CD14-positive monocyte (primary cell): ENCODE data around the gene MRTFA. TPM values are rescaled to one million over a fixed set of nuclear protein-coding genes. Genes with fewer than 3 reads are reported as not detected.

Experiments
- DNase-seq, 3 donors: peaks; one replicate each; pipeline ENCODE4 v3.0.0-alpha.2; 2011 to 2022
- H2AFZ ChIP-seq: 2 replicates; pipeline ENCODE4 v1.6.0; 2012; ENCODE audit warnings: mild to moderate bottlenecking, low read depth, low read length, inconsistent platforms; ENCODE audit not compliant: insufficient read depth, poor library complexity, severe bottlenecking
- H3K27ac ChIP-seq, 2 donors: 1 replicate in 1 of 2; 2 replicates in 1 of 2; pipeline ENCODE4 v1.5.1; 2012 to 2013; ENCODE audit warnings: low read length in 2 of 2, control low read depth in 1 of 2, inconsistent platforms in 1 of 2, low read depth in 1 of 2, mild to moderate bottlenecking in 1 of 2
- H3K27me3 ChIP-seq, 2 donors: one replicate each; pipeline versions ENCODE4 v1.6.0 to v1.6.1; 2011 to 2013; ENCODE audit warnings: low read length in 2 of 2; ENCODE audit not compliant: control insufficient read depth in 2 of 2, insufficient read depth in 2 of 2
- H3K36me3 ChIP-seq, 2 donors: replicated peaks in 1 of 2; 1 replicate in 1 of 2; 2 replicates in 1 of 2; pipeline versions ENCODE4 v1.5.1 to v1.6.1; 2012 to 2013; ENCODE audit warnings: low read length in 2 of 2, control low read depth in 1 of 2, inconsistent platforms in 1 of 2, mild to moderate bottlenecking in 1 of 2; ENCODE audit not compliant: insufficient read depth in 2 of 2, control insufficient read depth in 1 of 2
- H3K4me1 ChIP-seq, 2 donors: 1 replicate in 1 of 2; 2 replicates in 1 of 2; pipeline versions ENCODE4 v1.5.1 to v1.6.1; 2012 to 2013; ENCODE audit warnings: low read length in 2 of 2, control low read depth in 1 of 2, inconsistent platforms in 1 of 2, mild to moderate bottlenecking in 1 of 2, moderate library complexity in 1 of 2; ENCODE audit not compliant: insufficient read depth in 2 of 2, control insufficient read depth in 1 of 2
- H3K4me2 ChIP-seq: replicated peaks from 2 replicates; pipeline ENCODE3; 2012; ENCODE audit warnings: low read length, moderate library complexity, mild to moderate bottlenecking; ENCODE audit not compliant: poor library complexity, severe bottlenecking; ENCODE audit errors: extremely low read depth
- H3K4me3 ChIP-seq, 3 experiments: fragments of 200-600 bp in 1 of 3; sonication (generic) in 1 of 3; replicated peaks in 1 of 3; 1 replicate in 2 of 3; 2 replicates in 1 of 3; pipeline ENCODE4 v1.5.1; 2011 to 2013; ENCODE audit warnings: low read length in 3 of 3, mild to moderate bottlenecking in 3 of 3, control low read depth in 2 of 3, low read depth in 2 of 3, inconsistent platforms in 1 of 3, moderate library complexity in 1 of 3
- H3K79me2 ChIP-seq: 2 replicates; pipeline ENCODE4 v1.6.0; 2012; ENCODE audit warnings: mild to moderate bottlenecking, control low read depth, inconsistent platforms, low read length, moderate library complexity; ENCODE audit not compliant: insufficient read depth
- H3K9ac ChIP-seq: 2 replicates; pipeline ENCODE4 v1.6.0; 2017; ENCODE audit warnings: low read length, mild to moderate bottlenecking; ENCODE audit not compliant: insufficient read depth, poor library complexity, severe bottlenecking
- H3K9me3 ChIP-seq, 2 donors: replicated peaks in 1 of 2; 1 replicate in 1 of 2; 2 replicates in 1 of 2; pipeline versions ENCODE4 v1.5.1 to v1.6.1; 2012 to 2013; ENCODE audit warnings: low read length in 2 of 2, control low read depth in 1 of 2; ENCODE audit not compliant: control insufficient read depth in 1 of 2, insufficient read depth in 1 of 2
- H4K20me1 ChIP-seq: 2 replicates; pipeline ENCODE4 v1.6.0; 2012; ENCODE audit warnings: mild to moderate bottlenecking, low read length, control low read depth, moderate library complexity; ENCODE audit not compliant: insufficient read depth
- H3K27ac Mint-ChIP-seq, 7 donors: one replicate each; pipeline ENCODE4 v1.8.0; 2020; ENCODE audit warnings: mild to moderate bottlenecking in 7 of 7, mixed read lengths in 7 of 7, moderate library complexity in 6 of 7, inconsistent platforms in 2 of 7
- H3K27me3 Mint-ChIP-seq, 3 donors: one replicate each; pipeline ENCODE4 v1.8.0; 2021 to 2022; ENCODE audit warnings: low read depth in 3 of 3, mild to moderate bottlenecking in 3 of 3, mixed read lengths in 3 of 3, moderate library complexity in 3 of 3, inconsistent platforms in 1 of 3
- H3K36me3 Mint-ChIP-seq, 2 donors: one replicate each; pipeline ENCODE4 v1.8.0; 2020; ENCODE audit warnings: mixed read lengths in 2 of 2, inconsistent platforms in 1 of 2, mild to moderate bottlenecking in 1 of 2
- H3K4me1 Mint-ChIP-seq: one replicate; pipeline ENCODE4 v1.8.0; 2020; ENCODE audit warnings: mild to moderate bottlenecking, mixed read lengths
- H3K4me3 Mint-ChIP-seq, 2 donors: one replicate each; pipeline ENCODE4 v1.8.0; 2020; ENCODE audit warnings: mild to moderate bottlenecking in 2 of 2, mixed read lengths in 2 of 2, moderate library complexity in 1 of 2
- H3K9me3 Mint-ChIP-seq, 7 donors: one replicate each; pipeline ENCODE4 v1.8.0; 2020 to 2022; ENCODE audit warnings: mixed read lengths in 7 of 7, mild to moderate bottlenecking in 6 of 7, moderate library complexity in 6 of 7, inconsistent platforms in 2 of 7
- WGBS: methylation state at CpG from one replicate; pipeline ENCODE4 v1.1.5; 2013; ENCODE audit warnings: missing lambda C conversion rate; ENCODE audit not compliant: insufficient coverage; 5-methylcytosine and 5-hydroxymethylcytosine counted together
- intact Hi-C, 2 donors: fragments of 100-400 bp; cut with micrococcal nuclease; formaldehyde crosslinking; loops; one replicate each; pipeline versions ENCODE4 v1.15.0 to v1.15.1; 2023
- polyA plus RNA-seq, 3 donors: library from polyadenylated mRNA; depleted of rRNA in 1 of 3; unstranded in 2 of 3; stranded (reverse) in 1 of 3; fragments of 300-500 nt in 2 of 3; fragments of >200 nt in 1 of 3; fragmentation: Illumina TruSeq in 2 of 3; gene quantifications; 1 replicate in 2 of 3; 2 replicates in 1 of 3; pipeline ENCODE4 v1.2.3, GENCODE V29; 2012 to 2021
- TF ChIP-seq, protein P1 (sequence below): fragments of 200-600 bp; IDR thresholded peaks from one replicate; pipeline ENCODE4 v1.8.0; 2022; ENCODE audit warnings: antibody characterized with exemption, mild to moderate bottlenecking

MRTFA gene
- polyA plus RNA-seq, 3 donors = 14.1 to 33.8 (median 18.9) TPM

DNA sequence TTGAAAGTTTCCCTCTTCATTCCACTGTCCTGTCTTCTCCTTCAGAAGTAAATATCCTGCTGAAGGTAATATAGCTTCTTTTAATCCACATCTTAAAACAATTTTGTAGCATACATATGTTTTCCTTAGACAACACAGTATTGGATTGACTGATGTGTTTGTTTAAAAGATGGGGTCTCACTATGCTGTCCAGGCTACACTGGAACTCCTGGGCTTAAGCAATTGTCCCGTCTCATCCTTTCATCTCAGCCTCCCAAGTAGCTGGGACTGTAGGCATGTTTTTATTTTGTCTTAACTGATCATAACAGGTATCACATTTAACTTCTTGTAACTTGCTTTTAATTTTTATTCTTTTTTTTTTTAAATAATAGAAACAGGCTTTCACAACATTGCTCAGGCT lies 55.9 kb downstream of the MRTFA start:
- Histone ChIP-seq H3K79me2 (peaks cover 20% of the 10 kb centered on the region), H3K4me1 (no peaks in the 10 kb centered on the region), H3K27ac (no peak overlapping the region), H3K4me3 (no peak overlapping the region), H4K20me1 (peaks cover 71% of the 10 kb centered on the region), H3K36me3 (peaks cover 7 to 21% of the 10 kb centered on the region in 2 donors), H3K27me3 (no peaks in the 10 kb centered on the region), H3K9me3 (no peaks in the 10 kb centered on the region), H2AFZ (no peak overlapping the region), H3K4me2 (no peak overlapping the region), H3K9ac (no peak overlapping the region)
- H3K36me3 Mint-ChIP-seq = peaks cover 18 to 28% of the 10 kb centered on the region in 2 donors
- no CpG with 5 or more reads among the region's 1 CpG for WGBS
- intact Hi-C loops = no loop called here
- H3K4me3 Mint-ChIP-seq = no peak overlapping the region
- no peaks in the 10 kb centered on the region for H3K9me3 Mint-ChIP-seq
- no peak overlapping the region for H3K27ac Mint-ChIP-seq
- H3K27me3 Mint-ChIP-seq = peaks cover 0 to 1% (median 0%) of the 10 kb centered on the region in 3 donors
- DNase-seq = no peak
- TF ChIP-seq, protein P1, sequence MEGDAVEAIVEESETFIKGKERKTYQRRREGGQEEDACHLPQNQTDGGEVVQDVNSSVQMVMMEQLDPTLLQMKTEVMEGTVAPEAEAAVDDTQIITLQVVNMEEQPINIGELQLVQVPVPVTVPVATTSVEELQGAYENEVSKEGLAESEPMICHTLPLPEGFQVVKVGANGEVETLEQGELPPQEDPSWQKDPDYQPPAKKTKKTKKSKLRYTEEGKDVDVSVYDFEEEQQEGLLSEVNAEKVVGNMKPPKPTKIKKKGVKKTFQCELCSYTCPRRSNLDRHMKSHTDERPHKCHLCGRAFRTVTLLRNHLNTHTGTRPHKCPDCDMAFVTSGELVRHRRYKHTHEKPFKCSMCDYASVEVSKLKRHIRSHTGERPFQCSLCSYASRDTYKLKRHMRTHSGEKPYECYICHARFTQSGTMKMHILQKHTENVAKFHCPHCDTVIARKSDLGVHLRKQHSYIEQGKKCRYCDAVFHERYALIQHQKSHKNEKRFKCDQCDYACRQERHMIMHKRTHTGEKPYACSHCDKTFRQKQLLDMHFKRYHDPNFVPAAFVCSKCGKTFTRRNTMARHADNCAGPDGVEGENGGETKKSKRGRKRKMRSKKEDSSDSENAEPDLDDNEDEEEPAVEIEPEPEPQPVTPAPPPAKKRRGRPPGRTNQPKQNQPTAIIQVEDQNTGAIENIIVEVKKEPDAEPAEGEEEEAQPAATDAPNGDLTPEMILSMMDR = no peak
- H3K4me1 Mint-ChIP-seq = peaks cover 2% of the 10 kb centered on the region

GRCh38 chr22:40578171-40578570 lies 58.3 kb downstream of the MRTFA start:
- 100% methylated on average over 1 of the region's 4 CpGs for WGBS
- no peak overlapping the region for H3K27ac ChIP-seq
- peaks cover 9% of the 10 kb centered on the region for H3K4me1 Mint-ChIP-seq
- H2AFZ ChIP-seq = no peak overlapping the region
- H4K20me1 ChIP-seq = peaks cover 65% of the 10 kb centered on the region
- H3K27me3 Mint-ChIP-seq = peaks cover 0 to 1% (median 0%) of the 10 kb centered on the region in 3 donors
- no peak for DNase-seq
- intact Hi-C loops = no loop called here
- TF ChIP-seq, protein P1 = no peak
- H3K4me1 ChIP-seq = peaks cover 0 to 4% of the 10 kb centered on the region in 2 donors
- H3K4me2 ChIP-seq = no peak overlapping the region
- H3K27me3 ChIP-seq = no peaks in the 10 kb centered on the region
- H3K9me3 Mint-ChIP-seq = peaks cover 0 to under 1% (median 0%) of the 10 kb centered on the region in 7 donors
- no peak overlapping the region for H3K9ac ChIP-seq
- no peaks in the 10 kb centered on the region for H3K9me3 ChIP-seq
- H3K4me3 ChIP-seq = no peak overlapping the region
- no peaks in the 10 kb centered on the region for H3K36me3 ChIP-seq
- peaks cover 25% of the 10 kb centered on the region for H3K79me2 ChIP-seq
- H3K27ac Mint-ChIP-seq = peak overlapping the region in 1 of 7 donors; percentile 21
- no peak overlapping the region for H3K4me3 Mint-ChIP-seq
- H3K36me3 Mint-ChIP-seq = peaks cover 7 to 13% of the 10 kb centered on the region in 2 donors
